AG09319 (cell line): Measurements from ENCODE around the gene FALEC.

ENCODE experiments used
- DNase-seq: peaks from one replicate; pipeline ENCODE4 v3.0.0-alpha.2; 2010; ENCODE audit warnings: low read depth; ENCODE audit errors: extremely low read depth
- CTCF ChIP-seq: IDR thresholded peaks from 2 replicates; pipeline ENCODE4 v1.5.1; 2011; ENCODE audit warnings: low read depth, mild to moderate bottlenecking, inconsistent platforms, low read length, moderate library complexity

FALEC gene

GRCh38 chr1:150515328-150516049, at the start of gene FALEC:
TSS of gene FALEC (plus strand) at chr1:150515752.
- TF ChIP-seq CTCF: no peak
- peak; percentile 90 for DNase-seq

DNA sequence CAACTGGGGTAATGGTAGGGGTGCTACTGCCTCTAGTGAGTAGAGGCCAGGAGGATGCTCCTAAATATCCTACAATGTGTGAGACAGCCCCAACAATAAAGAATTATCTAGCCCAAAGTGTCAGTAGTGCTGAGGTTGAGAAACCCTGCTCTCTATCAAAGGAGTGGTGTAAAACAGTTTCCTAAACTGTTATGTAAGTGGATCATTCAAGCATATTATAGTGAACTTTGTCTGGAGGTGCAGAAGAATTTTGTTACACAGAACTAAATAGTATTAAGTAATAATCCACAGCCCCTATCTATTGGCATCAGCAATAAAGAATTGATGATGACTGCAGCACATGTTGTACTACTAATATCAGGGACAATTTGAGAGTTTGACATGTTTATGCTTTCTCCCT, 48.6 kb upstream of the FALEC start:
- no peak for TF ChIP-seq CTCF
- no peak for DNase-seq

DNA sequence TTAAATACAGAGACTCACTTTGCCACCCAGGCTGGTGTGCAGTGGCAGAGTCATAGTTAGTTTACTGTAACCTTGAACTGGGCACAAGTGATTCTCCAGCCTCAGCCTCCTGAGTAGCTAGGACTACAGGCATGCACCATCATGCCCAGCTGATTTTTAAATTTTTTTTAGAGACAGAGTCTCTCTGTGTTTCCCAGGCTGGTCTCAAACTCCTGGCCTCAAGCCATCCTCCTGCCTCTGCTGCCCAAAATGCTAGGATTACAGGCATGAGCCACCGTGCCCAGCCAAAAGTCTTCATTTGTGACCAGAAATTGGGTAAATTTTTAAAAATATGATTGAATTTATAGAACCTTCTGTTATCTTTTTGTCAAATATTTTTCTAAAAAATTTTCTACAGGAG, 46.3 kb upstream of the FALEC start:
- no peak for TF ChIP-seq CTCF
- DNase-seq: no peak

DNA sequence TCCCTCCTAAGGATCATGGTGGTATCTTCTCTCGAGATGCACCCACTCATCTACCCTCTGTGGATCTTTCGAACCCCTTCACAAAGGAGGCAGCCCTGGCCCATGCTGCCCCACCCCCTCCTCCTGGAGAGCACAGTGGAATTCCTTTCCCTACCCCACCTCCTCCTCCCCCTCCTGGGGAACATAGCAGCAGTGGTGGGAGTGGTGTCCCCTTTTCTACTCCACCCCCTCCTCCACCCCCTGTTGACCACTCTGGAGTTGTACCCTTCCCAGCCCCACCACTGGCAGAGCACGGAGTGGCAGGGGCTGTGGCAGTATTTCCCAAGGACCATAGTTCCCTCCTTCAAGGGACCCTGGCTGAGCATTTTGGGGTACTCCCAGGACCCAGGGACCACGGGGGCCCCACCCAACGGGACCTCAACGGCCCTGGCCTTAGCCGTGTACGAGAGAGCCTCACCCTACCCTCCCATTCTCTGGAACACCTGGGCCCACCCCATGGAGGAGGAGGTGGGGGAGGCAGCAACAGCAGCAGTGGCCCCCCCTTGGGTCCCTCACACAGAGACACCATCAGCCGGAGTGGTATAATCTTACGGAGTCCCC, 42.9 kb upstream of the FALEC start:
- no peak for TF ChIP-seq CTCF
- no peak for DNase-seq

GRCh38 chr1:150473659-150474058, 41.9 kb upstream of the FALEC start:
- no peak for TF ChIP-seq CTCF
- DNase-seq: no peak

DNA sequence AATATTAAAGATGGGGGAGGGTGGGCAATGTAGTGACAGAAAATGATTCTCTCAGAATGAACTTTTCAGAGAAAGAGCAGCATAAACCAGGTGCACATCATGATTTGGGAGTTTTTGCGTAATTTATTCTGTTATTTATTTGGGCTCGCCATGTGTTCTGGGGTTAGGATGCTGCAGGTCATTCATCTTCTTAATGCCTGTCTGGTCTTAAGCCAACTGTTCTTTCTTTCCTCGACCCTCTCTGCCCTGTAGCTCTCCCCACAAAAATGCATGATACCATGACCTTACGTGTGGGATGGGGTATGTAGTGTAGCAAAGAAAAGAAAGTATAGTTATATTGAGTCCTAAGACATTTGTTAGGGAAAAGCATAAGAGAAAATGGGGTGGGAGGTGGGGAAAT, 40.7 kb upstream of the FALEC start:
- no peak for TF ChIP-seq CTCF

DNA sequence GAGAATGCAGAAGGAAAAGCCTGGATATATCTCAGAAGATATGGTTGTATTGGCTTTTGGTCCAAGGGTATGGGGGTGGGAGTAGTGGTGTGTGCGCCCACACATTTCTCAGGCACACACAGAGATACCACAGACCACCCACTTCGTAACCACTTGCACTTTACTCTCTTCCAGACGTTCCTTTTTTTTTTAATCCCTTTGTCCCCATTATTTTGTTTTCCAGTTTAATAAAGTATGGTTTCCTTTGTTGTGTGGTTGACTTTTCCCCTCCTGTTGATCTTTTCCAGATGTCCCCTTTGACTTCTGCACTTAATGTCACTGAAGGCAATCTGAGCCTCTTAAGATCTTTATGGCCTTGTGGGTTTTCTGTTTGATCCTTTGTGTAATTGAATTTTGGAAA, 38.8 kb upstream of the FALEC start:
- no peak for TF ChIP-seq CTCF
- DNase-seq: no peak

More for the DNA sequence above, 40.7 kb upstream of the FALEC start:
- no peak for DNase-seq
